ENCODE results near the gene TTC39B. TPM values are rescaled to one million over a fixed set of nuclear protein-coding genes. Genes with fewer than 3 reads are reported as not detected.

The TTC39B gene
- total and polyA plus RNA-seq, 2 donors (not counting 3 experiments of a cell fraction or from before 2014, with no cell fraction given): 1.0 to 5.4 TPM

DNA sequence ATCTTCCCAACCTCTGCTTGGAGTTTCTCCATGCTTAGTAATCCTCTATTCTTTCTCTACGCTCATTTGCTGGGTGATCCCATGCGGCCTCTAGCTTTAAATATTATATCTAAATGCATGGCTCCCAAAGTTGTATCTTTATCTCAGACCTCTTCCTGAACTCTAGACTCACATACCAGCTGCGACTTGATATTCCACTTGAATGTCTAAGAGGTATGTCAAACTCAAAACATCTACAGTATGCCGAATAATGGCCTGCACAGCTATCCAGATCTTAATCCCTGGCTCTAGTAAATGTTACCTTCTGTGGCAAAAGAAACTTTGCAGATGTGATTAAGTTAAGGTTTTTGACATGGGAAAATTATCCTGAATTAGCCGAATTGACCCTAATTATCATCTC is 179.2 kb downstream of the TTC39B start:
- Histone ChIP-seq H3K9me3 (replicated peaks; ENCODE audit: control insufficient read depth, insufficient read depth, low read length) (no peaks in the 10 kb centered on the region), H3K36me3 (ENCODE audit: control insufficient read depth in 2 of 2, extremely low read depth in 1 of 2, insufficient read depth in 2 of 2, low read length in 2 of 2) (no peaks in the 10 kb centered on the region), H3K4me2 (ENCODE audit: insufficient read depth, low read length) (no peak overlapping the region), H3K9me1 (replicated peaks; ENCODE audit: control insufficient read depth, extremely low read depth, insufficient read depth, low read length) (no peaks in the 10 kb centered on the region), H4K20me1 (replicated peaks; ENCODE audit: control insufficient read depth, extremely low read depth, insufficient read depth, low read length) (no peaks in the 10 kb centered on the region), H3K4me1 (ENCODE audit: control insufficient read depth, extremely low read depth, insufficient read depth, low read length) (peaks cover 5% of the 10 kb centered on the region), H3K27me3 (ENCODE audit: control insufficient read depth in 2 of 2, insufficient read depth in 2 of 2, low read length in 2 of 2) (peaks cover 0 to 7% of the 10 kb centered on the region in 2 experiments), H3K4me3 (replicated peaks in 1 of 3; ENCODE audit: insufficient read depth in 1 of 3, low read depth in 1 of 3, low read length in 3 of 3) (no peak overlapping the region), H3K27ac (ENCODE audit: insufficient read depth, low read depth, low read length) (no peak overlapping the region), H3K79me2 (ENCODE audit: control insufficient read depth, insufficient read depth, low read length) (no peaks in the 10 kb centered on the region), H2AFZ (ENCODE audit: low read depth, low read length) (no peak overlapping the region), H3K9ac (replicated peaks; ENCODE audit: extremely low read depth, insufficient read depth, low read length) (no peak overlapping the region)
- DNase-seq (ENCODE audit: low read depth, low spot score): no peak
- BruUV-seq (replicated peaks): no TSS peak
- dilution Hi-C loops (cut with MboI; ENCODE audit: extremely low pct_ligation_motif_present, low sequenced_read_pairs) (no loop called here), intact Hi-C loops (cut with micrococcal nuclease) (no loop called here)
- FAIRE-seq: no peak
- CTCF ChIA-PET: interaction anchor here (1.9 kb wide), 1 partner anchor 10 kb away, joined by 5 read pairs; no protein-coding TSS in a partner anchor
- TF ChIP-seq POLR2A (IDR thresholded peaks at IDR 0.05; ENCODE audit: low read depth, low read length): no peak
- no peak for TF ChIP-seq MYC (IDR thresholded peaks at IDR 0.05; ENCODE audit: low read depth, low read length)
- TF ChIP-seq, protein P1, sequence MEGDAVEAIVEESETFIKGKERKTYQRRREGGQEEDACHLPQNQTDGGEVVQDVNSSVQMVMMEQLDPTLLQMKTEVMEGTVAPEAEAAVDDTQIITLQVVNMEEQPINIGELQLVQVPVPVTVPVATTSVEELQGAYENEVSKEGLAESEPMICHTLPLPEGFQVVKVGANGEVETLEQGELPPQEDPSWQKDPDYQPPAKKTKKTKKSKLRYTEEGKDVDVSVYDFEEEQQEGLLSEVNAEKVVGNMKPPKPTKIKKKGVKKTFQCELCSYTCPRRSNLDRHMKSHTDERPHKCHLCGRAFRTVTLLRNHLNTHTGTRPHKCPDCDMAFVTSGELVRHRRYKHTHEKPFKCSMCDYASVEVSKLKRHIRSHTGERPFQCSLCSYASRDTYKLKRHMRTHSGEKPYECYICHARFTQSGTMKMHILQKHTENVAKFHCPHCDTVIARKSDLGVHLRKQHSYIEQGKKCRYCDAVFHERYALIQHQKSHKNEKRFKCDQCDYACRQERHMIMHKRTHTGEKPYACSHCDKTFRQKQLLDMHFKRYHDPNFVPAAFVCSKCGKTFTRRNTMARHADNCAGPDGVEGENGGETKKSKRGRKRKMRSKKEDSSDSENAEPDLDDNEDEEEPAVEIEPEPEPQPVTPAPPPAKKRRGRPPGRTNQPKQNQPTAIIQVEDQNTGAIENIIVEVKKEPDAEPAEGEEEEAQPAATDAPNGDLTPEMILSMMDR (IDR thresholded peaks at IDR 0.05; ENCODE audit: extremely low read depth in 1 of 2, insufficient read depth in 1 of 2, low read depth in 1 of 2, low read length in 2 of 2): no peak
- TF ChIP-seq JUN (IDR thresholded peaks at IDR 0.05; ENCODE audit: borderline replicate concordance, insufficient read depth, insufficient read length, low read depth): no peak
- no peak for TF ChIP-seq GATA2 (IDR thresholded peaks at IDR 0.05; ENCODE audit: insufficient read depth, insufficient read length, low read depth, low read length)
- no peak for TF ChIP-seq FOS (IDR thresholded peaks at IDR 0.05; ENCODE audit: borderline replicate concordance, insufficient read depth, low read length)
- TF ChIP-seq EZH2 (IDR thresholded peaks at IDR 0.05; ENCODE audit: borderline replicate concordance, low read depth, low read length, severe bottlenecking): no peak
- no peak for TF ChIP-seq POLR2AphosphoS5 (IDR thresholded peaks at IDR 0.05; ENCODE audit: insufficient read depth, low read depth, low read length)
- TF ChIP-seq, protein P2, sequence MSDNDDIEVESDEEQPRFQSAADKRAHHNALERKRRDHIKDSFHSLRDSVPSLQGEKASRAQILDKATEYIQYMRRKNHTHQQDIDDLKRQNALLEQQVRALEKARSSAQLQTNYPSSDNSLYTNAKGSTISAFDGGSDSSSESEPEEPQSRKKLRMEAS (IDR thresholded peaks at IDR 0.05; ENCODE audit: insufficient read depth, insufficient read length): no peak
- POLR2A ChIA-PET: no interaction called here

Measured in endothelial cell of umbilical vein (primary cell).